ENCODE results near the gene LRRC46.

The LRRC46 gene

GRCh38 chr17:47834756-47835155, 3.3 kb downstream of the LRRC46 start:
- ATAC-seq (no peak), DNase-seq (no peak)
- H3K4me3 Mint-ChIP-seq = no peak overlapping the region
- H3K27ac Mint-ChIP-seq = no peak overlapping the region
- H3K4me1 Mint-ChIP-seq = peaks cover 40% of the 10 kb centered on the region
- H3K9me3 Mint-ChIP-seq = no peaks in the 10 kb centered on the region
- peaks cover 2% of the 10 kb centered on the region for H3K27me3 Mint-ChIP-seq
- H3K36me3 Mint-ChIP-seq (ENCODE audit: low read depth) = peaks cover 7% of the 10 kb centered on the region

DNA sequence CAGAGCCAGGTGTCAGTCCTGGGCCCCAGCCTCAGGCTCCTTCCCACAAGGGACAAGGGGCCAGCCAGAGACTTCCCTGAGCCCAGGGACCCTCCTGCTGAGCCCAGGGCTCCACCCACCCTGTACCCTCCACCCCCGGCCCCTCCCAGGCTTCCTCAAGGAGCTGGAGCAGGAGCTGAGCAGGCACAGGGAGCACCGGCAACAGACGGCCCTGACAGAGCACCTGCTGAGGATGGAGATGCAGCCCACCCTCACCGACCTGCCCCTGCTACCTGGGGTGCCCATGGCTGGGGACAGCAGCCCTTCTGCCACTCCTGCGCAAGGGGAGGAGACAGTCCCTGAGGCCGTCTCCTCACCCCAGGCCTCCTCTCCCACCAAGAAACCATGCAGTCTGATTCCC, 5.1 kb downstream of the LRRC46 start:
- H3K27ac Mint-ChIP-seq = no peak overlapping the region
- H3K9me3 Mint-ChIP-seq = no peaks in the 10 kb centered on the region
- H3K27me3 Mint-ChIP-seq = peaks cover under 1% of the 10 kb centered on the region
- DNase-seq (no peak), ATAC-seq (no peak)
- H3K4me1 Mint-ChIP-seq = peaks cover 40% of the 10 kb centered on the region
- H3K4me3 Mint-ChIP-seq = no peak overlapping the region
- H3K36me3 Mint-ChIP-seq (ENCODE audit: low read depth) = no peaks in the 10 kb centered on the region

DNA sequence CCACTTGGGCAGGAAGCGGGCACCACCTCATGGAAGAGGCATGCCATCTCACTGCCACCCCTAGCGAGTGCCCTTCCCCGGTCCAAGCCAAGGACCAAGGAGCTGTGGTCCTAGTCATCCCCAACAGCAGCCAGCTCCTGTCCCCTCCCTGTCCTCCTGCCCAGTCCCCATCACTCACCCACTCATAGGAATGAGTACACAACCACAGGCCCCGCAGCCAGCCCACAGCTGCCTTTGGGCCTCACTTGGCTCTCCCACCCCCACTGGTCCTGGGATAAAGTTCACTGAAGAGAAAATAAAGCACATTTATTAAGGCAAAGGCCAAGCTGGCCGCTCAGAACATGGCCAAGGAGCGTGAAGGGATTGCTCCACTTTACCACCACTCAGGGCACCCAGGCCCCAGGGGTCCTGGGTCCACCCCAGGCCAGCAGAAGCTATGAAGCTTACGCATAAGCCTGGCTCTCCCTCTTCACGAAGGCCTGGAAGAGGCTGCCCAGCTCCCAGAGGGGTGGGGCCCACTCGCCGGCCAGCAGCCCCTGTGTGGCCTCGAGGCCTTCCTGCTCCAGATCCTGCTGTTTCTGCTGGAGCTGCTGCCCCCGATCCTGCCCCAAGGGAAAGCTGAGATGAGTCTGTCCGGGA, 6.0 kb downstream of the LRRC46 start:
- DNase-seq (no peak), ATAC-seq (no peak)
- Mint-ChIP-seq H3K27me3 (no peaks in the 10 kb centered on the region), H3K36me3 (ENCODE audit: low read depth) (no peaks in the 10 kb centered on the region), H3K4me1 (peaks cover 41% of the 10 kb centered on the region), H3K4me3 (no peak overlapping the region), H3K27ac (no peak overlapping the region), H3K9me3 (no peaks in the 10 kb centered on the region)

DNA sequence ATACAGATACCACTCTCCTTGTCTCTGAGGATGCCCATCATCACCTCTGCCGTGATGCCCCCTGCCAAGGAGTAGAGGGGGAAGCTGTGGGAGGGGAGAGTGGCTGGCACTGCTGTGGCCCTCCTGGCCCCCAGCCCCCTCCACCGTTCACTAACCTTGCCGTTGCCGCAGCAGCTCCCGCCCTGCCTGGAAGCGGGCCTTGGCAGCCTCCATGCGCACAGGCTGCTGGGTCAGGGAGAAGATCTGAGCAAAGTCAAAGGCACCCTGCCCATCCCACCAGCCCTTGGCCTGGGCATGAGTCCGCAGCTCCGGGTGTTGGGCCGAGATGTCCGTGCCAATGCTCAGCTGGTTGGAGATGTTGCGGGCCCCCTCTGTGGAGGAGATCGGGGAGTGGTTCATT, 7.2 kb downstream of the LRRC46 start:
- H3K36me3 Mint-ChIP-seq (ENCODE audit: low read depth) = no peaks in the 10 kb centered on the region
- H3K4me3 Mint-ChIP-seq = no peak overlapping the region
- H3K27me3 Mint-ChIP-seq = no peaks in the 10 kb centered on the region

GRCh38 chr17:47839071-47839470, 7.6 kb downstream of the LRRC46 start:
- peaks cover under 1% of the 10 kb centered on the region for H3K27me3 Mint-ChIP-seq
- H3K27ac Mint-ChIP-seq = no peak overlapping the region
- DNase-seq (no peak), ATAC-seq (no peak)
- H3K36me3 Mint-ChIP-seq (ENCODE audit: low read depth) = no peaks in the 10 kb centered on the region
- peaks cover 42% of the 10 kb centered on the region for H3K4me1 Mint-ChIP-seq
- no peak overlapping the region for H3K4me3 Mint-ChIP-seq
- no peaks in the 10 kb centered on the region for H3K9me3 Mint-ChIP-seq

More for the DNA sequence above, 7.2 kb downstream of the LRRC46 start:
- no peak overlapping the region for H3K27ac Mint-ChIP-seq
- ATAC-seq = no peak
- no peak for DNase-seq
- H3K4me1 Mint-ChIP-seq = peaks cover 45% of the 10 kb centered on the region
- H3K9me3 Mint-ChIP-seq = no peaks in the 10 kb centered on the region

GRCh38 chr17:47840001-47840741, 8.7 kb downstream of the LRRC46 start:
- Mint-ChIP-seq H3K27ac (no peak overlapping the region), H3K36me3 (ENCODE audit: low read depth) (no peaks in the 10 kb centered on the region), H3K4me3 (peak overlapping the region; percentile 93), H3K27me3 (peaks cover 11% of the 10 kb centered on the region), H3K4me1 (peaks cover 33% of the 10 kb centered on the region), H3K9me3 (no peaks in the 10 kb centered on the region)
- ATAC-seq (no peak), DNase-seq (no peak)

GRCh38 chr17:47840742-47841487, 9.4 kb downstream of the LRRC46 start, which contains the start of gene SCRN2:
Gene SCRN2, minus strand, starts transcription at chr17:47841273. Its CDS starts 430 bp downstream, at chr17:47840843.
- Mint-ChIP-seq H3K27ac (peak within 1 kb of the TSS; percentile 89), H3K9me3 (no peaks in the 10 kb centered on the region), H3K4me3 (peak within 1 kb of the TSS; percentile 93), H3K27me3 (peaks cover 18% of the 10 kb centered on the region), H3K4me1 (peaks cover 28% of the 10 kb centered on the region), H3K36me3 (ENCODE audit: low read depth) (no peaks in the 10 kb centered on the region)
- DNase-seq (peak; percentile 95), ATAC-seq (peak; percentile 90)

- ATAC-seq = no peak
Measured at GRCh38 chr17:47841488-47842291, 10.2 kb downstream of the LRRC46 start.

DNA sequence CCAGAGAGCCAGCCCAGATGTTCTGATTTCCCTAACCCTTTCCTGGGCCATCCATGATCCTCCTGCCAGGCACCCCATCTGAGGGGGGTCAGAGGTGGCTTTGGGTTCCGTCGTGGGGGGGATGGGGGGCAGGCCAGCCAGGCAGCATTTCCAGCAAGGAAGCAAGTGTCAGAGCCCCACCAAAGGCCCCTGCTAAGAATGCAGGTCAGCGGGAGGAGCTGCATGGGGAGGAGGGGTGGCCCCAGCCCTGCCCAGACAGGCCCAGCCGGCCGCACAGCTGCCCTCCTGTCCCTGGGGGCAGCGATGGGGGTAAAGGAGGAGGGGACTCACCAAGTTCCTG, 11.9 kb downstream of the LRRC46 start:
- H3K27ac Mint-ChIP-seq = no peak overlapping the region
- peaks cover 34% of the 10 kb centered on the region for H3K27me3 Mint-ChIP-seq

More at GRCh38 chr17:47841488-47842291, 10.2 kb downstream of the LRRC46 start:
- H3K36me3 Mint-ChIP-seq (ENCODE audit: low read depth) = no peaks in the 10 kb centered on the region
- peaks cover 27% of the 10 kb centered on the region for H3K4me1 Mint-ChIP-seq
- peak overlapping the region; percentile 89 for H3K27ac Mint-ChIP-seq
- H3K27me3 Mint-ChIP-seq = peaks cover 25% of the 10 kb centered on the region
- peak overlapping the region; percentile 93 for H3K4me3 Mint-ChIP-seq
- no peak for DNase-seq
- no peaks in the 10 kb centered on the region for H3K9me3 Mint-ChIP-seq

DNA sequence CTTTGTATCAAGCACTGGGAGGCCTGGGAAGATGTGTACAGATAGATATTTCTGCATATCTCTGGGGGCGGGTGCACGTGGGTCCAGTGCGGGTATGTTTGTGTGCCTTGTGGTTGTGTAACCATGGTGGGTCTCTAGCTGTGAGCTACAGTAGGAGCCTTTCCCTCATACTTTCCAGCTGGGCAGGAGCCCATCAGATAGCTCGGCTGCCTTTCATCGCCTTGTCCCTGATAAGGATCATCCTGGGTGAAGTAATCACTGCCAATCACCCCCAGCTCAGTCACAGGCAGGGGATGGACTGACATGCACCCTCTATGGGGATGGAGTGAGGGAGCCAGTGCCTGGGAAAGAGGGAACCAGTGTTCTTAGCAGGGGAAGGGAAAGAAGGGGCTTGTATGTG, 12.8 kb downstream of the LRRC46 start:
- Mint-ChIP-seq H3K27ac (no peak overlapping the region), H3K4me1 (peaks cover 27% of the 10 kb centered on the region), H3K4me3 (no peak overlapping the region), H3K36me3 (ENCODE audit: low read depth) (no peaks in the 10 kb centered on the region), H3K27me3 (peaks cover 43% of the 10 kb centered on the region), H3K9me3 (no peaks in the 10 kb centered on the region)
- ATAC-seq (no peak), DNase-seq (no peak)

More for the DNA sequence above, 11.9 kb downstream of the LRRC46 start:
- DNase-seq (no peak), ATAC-seq (no peak)
- H3K9me3 Mint-ChIP-seq = no peaks in the 10 kb centered on the region
- H3K4me1 Mint-ChIP-seq = peaks cover 27% of the 10 kb centered on the region
- H3K36me3 Mint-ChIP-seq (ENCODE audit: low read depth) = no peaks in the 10 kb centered on the region
- no peak overlapping the region for H3K4me3 Mint-ChIP-seq

DNA sequence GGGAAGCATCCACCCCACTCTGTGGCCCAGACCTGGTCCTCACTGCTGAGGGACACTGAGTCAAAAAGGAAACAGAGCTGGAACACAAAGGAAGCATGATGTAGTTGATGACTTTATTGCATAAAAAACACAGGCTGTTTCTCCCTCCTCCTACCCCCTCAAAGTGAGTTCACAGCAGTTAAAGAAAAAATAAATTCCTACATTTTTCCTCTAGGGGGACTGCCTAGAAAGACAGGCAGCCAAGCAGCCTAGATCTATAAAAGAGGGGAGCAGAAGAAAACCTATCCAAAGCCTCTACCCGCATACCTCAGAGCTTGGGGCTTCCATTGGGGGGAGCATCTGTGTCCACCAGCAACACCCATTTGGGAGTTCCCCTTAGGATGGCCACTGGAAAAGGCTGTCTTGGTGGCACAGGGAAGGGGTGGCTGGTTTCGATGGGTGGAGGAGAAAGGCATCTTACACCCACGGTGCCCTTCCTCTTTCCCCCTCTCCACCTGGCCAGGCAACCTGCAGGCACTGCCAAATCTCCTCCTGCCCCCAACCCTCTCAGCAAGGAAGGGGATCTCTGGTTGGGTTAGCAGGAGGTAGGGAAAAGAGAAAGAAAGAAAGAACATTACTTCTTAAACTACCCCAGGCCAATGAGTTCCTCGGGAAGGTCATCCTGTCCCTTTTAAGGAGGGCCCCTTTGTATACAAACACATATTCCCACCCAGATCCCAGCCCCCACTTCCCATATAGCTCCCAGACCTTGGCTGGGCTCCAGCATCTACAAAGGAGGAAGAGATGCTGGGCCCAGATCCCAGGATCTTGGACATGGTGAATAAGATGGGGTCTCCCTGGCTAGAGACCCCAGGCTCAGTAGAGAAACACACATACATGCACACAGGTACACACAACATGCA, 13.6 kb downstream of the LRRC46 start:
- ATAC-seq = no peak
- Mint-ChIP-seq H3K27me3 (peaks cover 52% of the 10 kb centered on the region), H3K9me3 (no peaks in the 10 kb centered on the region), H3K4me1 (peaks cover 25% of the 10 kb centered on the region), H3K4me3 (no peak overlapping the region), H3K36me3 (ENCODE audit: low read depth) (no peaks in the 10 kb centered on the region), H3K27ac (no peak overlapping the region)
- DNase-seq = no peak

GRCh38 chr17:47845716-47846075, 14.2 kb downstream of the LRRC46 start:
- H3K9me3 Mint-ChIP-seq = no peaks in the 10 kb centered on the region
- DNase-seq = no peak
- peaks cover 58% of the 10 kb centered on the region for H3K27me3 Mint-ChIP-seq
- H3K36me3 Mint-ChIP-seq (ENCODE audit: low read depth) = no peaks in the 10 kb centered on the region
- H3K4me1 Mint-ChIP-seq = peaks cover 25% of the 10 kb centered on the region
- ATAC-seq = no peak
- no peak overlapping the region for H3K27ac Mint-ChIP-seq
- H3K4me3 Mint-ChIP-seq = no peak overlapping the region

DNA sequence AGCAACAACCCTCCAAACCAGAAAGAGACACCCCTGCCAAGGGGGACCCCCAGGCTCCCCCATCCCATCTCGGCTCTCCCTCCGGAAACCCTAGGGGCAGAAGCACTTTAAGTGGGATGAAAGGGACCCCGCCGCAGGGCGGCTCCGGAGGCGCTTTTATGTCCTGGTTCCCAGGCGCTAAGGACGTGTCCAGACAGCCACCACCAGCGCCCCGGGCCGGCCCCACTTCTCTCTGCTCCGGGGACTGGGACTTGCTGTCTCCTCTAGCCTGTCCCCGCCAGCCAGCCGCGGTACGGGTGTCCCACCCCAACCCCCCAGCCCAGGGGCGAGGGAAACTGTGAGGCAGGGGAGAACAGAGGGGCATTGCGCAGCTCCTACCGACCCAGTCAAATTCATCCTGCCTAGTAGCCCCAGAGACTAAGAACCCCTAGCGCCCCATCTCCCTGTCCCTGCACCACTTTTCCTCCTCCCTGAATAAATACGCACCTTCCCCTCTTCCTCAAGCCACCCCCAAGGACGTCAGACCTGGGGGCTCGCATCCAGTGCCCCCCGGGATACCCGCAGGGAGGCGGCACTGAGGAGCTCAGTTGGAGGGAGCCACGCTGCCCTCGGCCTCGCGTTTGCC, 15.4 kb downstream of the LRRC46 start:
- Mint-ChIP-seq H3K27me3 (peaks cover 63% of the 10 kb centered on the region), H3K36me3 (ENCODE audit: low read depth) (no peaks in the 10 kb centered on the region), H3K4me1 (peaks cover 23% of the 10 kb centered on the region), H3K9me3 (no peaks in the 10 kb centered on the region), H3K4me3 (no peak overlapping the region), H3K27ac (no peak overlapping the region)
- ATAC-seq (no peak), DNase-seq (no peak)
